Measurements from ENCODE around the gene TMEM82. TPM values are rescaled to one million over a fixed set of nuclear protein-coding genes. Genes with fewer than 3 reads are reported as not detected.

TMEM82 gene
- total and polyA plus RNA-seq, 2 of the 13 experiments (the other 11 are each of a cell fraction or from before 2014, with no cell fraction given), result 0.24 to 0.97 TPM

DNA sequence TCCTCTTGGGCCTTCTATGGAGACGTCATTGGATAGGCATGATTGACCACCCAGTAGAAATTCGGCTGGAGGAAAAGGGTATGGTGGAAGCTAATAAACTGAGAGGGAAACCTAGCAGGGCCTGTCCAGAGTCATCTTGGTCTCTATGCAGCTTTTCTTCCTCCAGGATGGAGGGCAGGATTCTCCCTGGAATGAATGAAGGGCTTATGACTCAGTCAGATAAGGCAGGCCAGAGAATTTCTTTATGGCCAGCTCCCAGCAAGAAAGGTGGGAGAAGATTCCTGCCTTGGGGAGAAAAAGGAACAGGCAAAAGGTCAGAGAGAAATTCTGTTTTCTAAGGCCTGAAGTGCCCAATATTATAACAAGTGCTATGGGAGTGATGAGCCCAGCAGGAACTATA is 33.4 kb downstream of the TMEM82 start (continued):
- TF ChIP-seq, protein P1, sequence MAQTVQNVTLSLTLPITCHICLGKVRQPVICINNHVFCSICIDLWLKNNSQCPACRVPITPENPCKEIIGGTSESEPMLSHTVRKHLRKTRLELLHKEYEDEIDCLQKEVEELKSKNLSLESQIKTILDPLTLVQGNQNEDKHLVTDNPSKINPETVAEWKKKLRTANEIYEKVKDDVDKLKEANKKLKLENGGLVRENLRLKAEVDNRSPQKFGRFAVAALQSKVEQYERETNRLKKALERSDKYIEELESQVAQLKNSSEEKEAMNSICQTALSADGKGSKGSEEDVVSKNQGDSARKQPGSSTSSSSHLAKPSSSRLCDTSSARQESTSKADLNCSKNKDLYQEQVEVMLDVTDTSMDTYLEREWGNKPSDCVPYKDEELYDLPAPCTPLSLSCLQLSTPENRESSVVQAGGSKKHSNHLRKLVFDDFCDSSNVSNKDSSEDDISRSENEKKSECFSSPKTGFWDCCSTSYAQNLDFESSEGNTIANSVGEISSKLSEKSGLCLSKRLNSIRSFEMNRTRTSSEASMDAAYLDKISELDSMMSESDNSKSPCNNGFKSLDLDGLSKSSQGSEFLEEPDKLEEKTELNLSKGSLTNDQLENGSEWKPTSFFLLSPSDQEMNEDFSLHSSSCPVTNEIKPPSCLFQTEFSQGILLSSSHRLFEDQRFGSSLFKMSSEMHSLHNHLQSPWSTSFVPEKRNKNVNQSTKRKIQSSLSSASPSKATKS (CRISPR knock-in tag; IDR thresholded peaks at IDR 0.05), result no peak
- no peak for TF ChIP-seq ZNF720 (CRISPR knock-in tag; IDR thresholded peaks at IDR 0.05)

DNA sequence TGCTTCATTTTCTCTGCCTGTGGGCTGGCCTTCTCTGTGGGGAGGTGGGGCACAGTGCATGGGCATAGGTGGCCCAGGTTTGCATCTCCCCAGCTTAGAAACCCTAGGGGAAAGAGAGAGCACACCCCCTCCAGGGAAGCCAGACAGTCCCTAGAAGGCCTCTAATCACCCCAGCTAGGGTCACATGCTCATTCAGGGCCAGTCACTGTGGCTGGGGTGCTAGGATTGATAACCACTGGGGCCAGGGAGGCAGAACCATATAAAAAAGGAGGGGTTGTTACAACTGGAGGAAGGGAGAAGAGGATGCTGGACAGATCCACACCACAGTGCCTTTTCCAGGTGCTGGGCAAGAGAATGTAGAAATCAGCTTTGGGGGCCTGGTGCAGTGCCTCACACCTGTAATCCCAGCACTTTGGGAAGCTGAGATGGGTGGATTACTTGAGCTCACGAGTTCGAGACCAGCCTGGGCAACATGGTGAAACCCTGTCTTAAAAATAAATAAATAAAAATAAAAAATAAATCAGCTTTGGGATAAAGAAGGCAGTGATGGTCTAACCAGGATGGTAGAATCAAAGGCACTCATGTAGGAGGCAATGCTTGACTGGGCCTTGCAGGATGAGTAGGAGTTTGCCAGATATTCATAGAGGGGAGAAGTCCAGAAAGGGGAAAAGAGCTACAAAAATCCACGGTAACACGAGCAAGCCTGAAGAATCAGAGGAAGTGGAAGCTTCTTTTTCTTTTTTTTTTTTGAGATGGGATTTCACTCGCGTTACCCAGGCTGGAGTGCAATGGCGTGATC is 35.8 kb downstream of the TMEM82 start:
- H3K4me1 ChIP-seq (ENCODE audit: insufficient read depth, low read length), result peaks cover 32% of the 10 kb centered on the region
- in situ Hi-C loops (cut with HindIII; ENCODE audit: extremely low pct_ligation_motif_present, low pct_unique_long_range_greater_than_20kb), result no loop called here
- 0 out of 4 replicates have a peak, but pooled peaks of 1 of the 2 experiments have one; percentile 16 for TF ChIP-seq POLR2A (IDR thresholded peaks at IDR 0.05; ENCODE audit: insufficient read depth in 1 of 2, low read depth in 2 of 2, low read length in 2 of 2)
- TF ChIP-seq GPN1 (CRISPR knock-in tag; IDR thresholded peaks at IDR 0.05; ENCODE audit: borderline replicate concordance), result no peak
- no peak overlapping the region for H3K27ac ChIP-seq (ENCODE audit: extremely low read length, insufficient read depth, low read length)
- H3K79me2 ChIP-seq (ENCODE audit: insufficient read depth, low read length), result no peaks in the 10 kb centered on the region
- no peak overlapping the region for H2AFZ ChIP-seq (ENCODE audit: low read length)
- ChIA-PET POLR2A (no interaction called here), CTCF (ENCODE audit: low intra/inter-chr PET ratio, low total read pairs) (no interaction called here)
- no peak for DNase-seq (ENCODE audit: low spot score)
- H3K4me2 ChIP-seq (ENCODE audit: low read depth, low read length), result no peak overlapping the region
- ATAC-seq, result no peak
- no TSS peak for BruUV-seq (replicated peaks)
- no peak overlapping the region for H3K9ac ChIP-seq (ENCODE audit: insufficient read depth, low read depth, low read length)
- WGBS (ENCODE audit: low lambda C conversion rate), result 96% methylated on average over 7 of the region's 7 CpGs
- H3K36me3 ChIP-seq (replicated peaks in 1 of 2; ENCODE audit: control insufficient read depth in 1 of 2, insufficient read depth in 2 of 2, low read length in 2 of 2), result peaks cover 0 to 1% of the 10 kb centered on the region in 2 experiments; a peak in 2 of 5 replicates
- intact Hi-C loops (cut with micrococcal nuclease; ENCODE audit: unreplicated experiment), result no loop called here
- FAIRE-seq, result no peak
- no peak overlapping the region for H3K4me3 ChIP-seq (replicated peaks in 1 of 3; ENCODE audit: insufficient read depth in 1 of 3, low read depth in 2 of 3, low read length in 3 of 3)
- no peaks in the 10 kb centered on the region for H4K20me1 ChIP-seq (ENCODE audit: insufficient read depth, low read length)
- no peaks in the 10 kb centered on the region for H3K9me3 ChIP-seq (ENCODE audit: low read length)
- H3K27me3 ChIP-seq (ENCODE audit: control insufficient read depth in 1 of 2, insufficient read depth in 2 of 2, low read length in 2 of 2), result no peaks in the 10 kb centered on the region
